GM18498 (cell line): Measurements from ENCODE around the gene SLC12A2.
A peak's percentile ranks its signal among the peaks of the same experiment; 100 is the strongest.

ENCODE experiments used
- ATAC-seq: cut with Tn5 transposase; IDR thresholded peaks from one replicate; pipeline ENCODE4 v1.9.1; 2021; ENCODE audit warnings: mild to moderate bottlenecking, moderate library complexity; ENCODE audit not compliant: unreplicated experiment

The SLC12A2 gene

GRCh38 chr5:128083033-128083810, at the start of gene SLC12A2:
Gene SLC12A2, plus strand, starts transcription at chr5:128083766. Its CDS starts 189 bp downstream, at chr5:128083955.
- ATAC-seq: peak; percentile 69

- ATAC-seq: no peak
Observed at GRCh38 chr5:128035689-128036088, 47.9 kb upstream of the SLC12A2 start.

- ATAC-seq: no peak
Observed at GRCh38 chr5:128036950-128037349, 46.6 kb upstream of the SLC12A2 start.

GRCh38 chr5:128038643-128039042, 44.9 kb upstream of the SLC12A2 start:
- ATAC-seq: no peak

GRCh38 chr5:128040927-128041326, 42.6 kb upstream of the SLC12A2 start:
- no peak for ATAC-seq

- ATAC-seq: no peak
Observed at GRCh38 chr5:128052780-128053179, 30.8 kb upstream of the SLC12A2 start.

GRCh38 chr5:128053291-128053954, 30.1 kb upstream of the SLC12A2 start:
- no peak for ATAC-seq

- no peak for ATAC-seq
Observed at GRCh38 chr5:128060644-128061385, 22.8 kb upstream of the SLC12A2 start.

GRCh38 chr5:128062172-128062746, 21.3 kb upstream of the SLC12A2 start:
- ATAC-seq: no peak

GRCh38 chr5:128074171-128074570, 9.4 kb upstream of the SLC12A2 start:
- no peak for ATAC-seq

- no peak for ATAC-seq
Observed at GRCh38 chr5:128074953-128075352, 8.6 kb upstream of the SLC12A2 start.

GRCh38 chr5:128077526-128077925, 6.0 kb upstream of the SLC12A2 start:
- ATAC-seq: no peak

GRCh38 chr5:128081111-128081851, 2.3 kb upstream of the SLC12A2 start:
- no peak for ATAC-seq

- peak; percentile 19 for ATAC-seq
Observed at GRCh38 chr5:128082551-128083032, 974 bp upstream of the SLC12A2 start.

GRCh38 chr5:128083811-128084227, 253 bp downstream of the SLC12A2 start:
- ATAC-seq: peak; percentile 45

- peak; percentile 11 for ATAC-seq
Observed at GRCh38 chr5:128084228-128085167, 932 bp downstream of the SLC12A2 start.

GRCh38 chr5:128085413-128085812, 1.8 kb downstream of the SLC12A2 start:
- ATAC-seq: no peak

- no peak for ATAC-seq
Observed at GRCh38 chr5:128091579-128091978, 8.0 kb downstream of the SLC12A2 start.

GRCh38 chr5:128092144-128092543, 8.6 kb downstream of the SLC12A2 start:
- ATAC-seq: no peak
